GM12874 (cell line): ENCODE measurements around the gene SCGB3A1.

Experiments used
- CTCF ChIP-seq: IDR thresholded peaks from 2 replicates; pipeline ENCODE4 v1.5.1; 2011; ENCODE audit warnings: low read depth, mild to moderate bottlenecking, control low read depth, low read length, moderate library complexity; ENCODE audit not compliant: insufficient read depth

The SCGB3A1 gene

DNA sequence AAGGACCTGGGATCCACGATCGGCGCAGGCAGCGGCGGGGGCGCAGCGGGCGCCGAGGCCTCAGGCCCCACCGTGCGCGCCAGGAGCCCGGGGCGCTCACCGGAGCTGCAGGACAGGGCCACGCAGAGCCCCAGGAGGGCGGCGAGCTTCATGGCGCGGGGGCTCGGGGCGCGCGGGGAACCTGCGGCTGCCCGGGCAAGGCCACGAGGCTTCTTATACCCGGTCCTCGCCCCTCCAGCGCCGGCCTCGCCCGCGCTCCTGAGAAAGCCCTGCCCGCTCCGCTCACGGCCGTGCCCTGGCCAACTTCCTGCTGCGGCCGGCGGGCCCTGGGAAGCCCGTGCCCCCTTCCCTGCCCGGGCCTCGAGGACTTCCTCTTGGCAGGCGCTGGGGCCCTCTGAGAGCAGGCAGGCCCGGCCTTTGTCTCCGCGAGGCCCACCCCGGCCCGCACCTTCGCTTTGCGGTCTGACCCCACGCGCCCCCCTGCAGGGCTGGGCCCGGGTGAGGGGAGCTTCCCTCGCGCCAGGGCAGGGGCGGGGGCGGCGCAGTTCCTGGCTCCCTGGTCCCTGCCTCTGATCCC lies at the start of gene SCGB3A1:
Gene SCGB3A1, minus strand, starts transcription at position 189 of the 577 bp plus-strand sequence. Its CDS starts 37 bp downstream, at position 152.
- TF ChIP-seq CTCF = no peak

- no peak for TF ChIP-seq CTCF
These were observed 49.2 kb upstream of the SCGB3A1 start for GRCh38 chr5:180640611-180640860.

DNA sequence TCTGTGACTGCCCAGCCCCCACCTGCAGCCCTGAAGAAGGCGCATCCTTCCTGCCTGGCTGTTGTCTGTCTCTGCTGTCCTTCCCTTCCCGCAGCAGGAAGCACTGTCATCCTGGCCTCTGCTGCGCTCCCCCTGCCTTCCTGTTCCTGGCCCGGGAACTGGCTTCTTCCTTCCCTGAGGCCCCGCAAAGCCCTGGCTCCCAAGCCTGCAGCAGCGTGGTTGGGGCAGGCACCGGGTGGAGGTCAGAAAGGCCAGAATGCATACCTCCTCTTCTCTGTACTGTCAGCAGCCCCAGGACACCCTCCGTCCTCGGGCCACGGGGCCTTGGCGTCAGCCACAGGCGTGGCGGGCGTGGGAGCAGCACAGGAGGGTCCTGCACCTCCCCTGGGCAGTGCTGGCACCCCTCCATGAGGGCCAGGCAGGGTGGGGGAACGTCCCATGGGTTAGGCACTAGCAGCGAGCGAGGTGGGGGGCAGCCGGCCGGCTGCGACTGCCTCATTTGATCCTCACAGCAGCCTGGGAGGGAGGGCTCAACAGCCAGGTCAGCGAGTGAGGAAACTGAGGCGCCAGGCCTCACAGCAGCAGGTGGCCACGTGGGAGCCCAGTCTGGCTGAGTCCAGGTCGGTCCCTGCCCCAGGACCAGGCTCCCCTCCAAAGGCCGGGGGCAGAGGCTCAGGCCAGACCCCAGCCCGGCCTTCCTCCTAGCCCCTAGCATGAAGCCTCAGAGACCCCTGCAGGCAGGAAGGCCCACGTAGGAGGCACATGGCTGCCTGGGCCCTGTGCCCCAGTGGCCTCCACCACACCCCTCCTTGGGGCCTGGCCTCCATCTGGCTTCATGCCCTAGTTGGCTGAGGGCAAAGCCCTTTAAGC lies 48.7 kb upstream of the SCGB3A1 start:
- no peak for TF ChIP-seq CTCF

DNA sequence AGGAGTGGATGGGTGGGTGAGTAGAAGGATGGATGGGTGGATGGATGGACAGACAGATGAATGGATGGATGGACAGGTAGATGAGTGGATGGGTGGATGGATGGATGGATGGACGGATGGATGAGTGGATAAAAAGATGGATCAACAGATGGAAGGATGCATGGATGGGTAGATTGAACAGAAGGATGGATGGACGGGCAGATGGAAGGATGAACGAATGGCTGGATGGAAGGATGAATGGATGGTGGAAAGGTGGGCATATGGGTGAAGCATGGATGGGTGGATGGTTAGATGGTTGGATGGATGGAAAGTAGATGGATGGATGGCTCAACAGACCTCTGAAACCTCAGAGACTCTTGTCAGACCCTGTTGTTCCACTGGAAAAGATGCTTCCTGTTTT lies 48.0 kb upstream of the SCGB3A1 start:
- TF ChIP-seq CTCF = no peak

DNA sequence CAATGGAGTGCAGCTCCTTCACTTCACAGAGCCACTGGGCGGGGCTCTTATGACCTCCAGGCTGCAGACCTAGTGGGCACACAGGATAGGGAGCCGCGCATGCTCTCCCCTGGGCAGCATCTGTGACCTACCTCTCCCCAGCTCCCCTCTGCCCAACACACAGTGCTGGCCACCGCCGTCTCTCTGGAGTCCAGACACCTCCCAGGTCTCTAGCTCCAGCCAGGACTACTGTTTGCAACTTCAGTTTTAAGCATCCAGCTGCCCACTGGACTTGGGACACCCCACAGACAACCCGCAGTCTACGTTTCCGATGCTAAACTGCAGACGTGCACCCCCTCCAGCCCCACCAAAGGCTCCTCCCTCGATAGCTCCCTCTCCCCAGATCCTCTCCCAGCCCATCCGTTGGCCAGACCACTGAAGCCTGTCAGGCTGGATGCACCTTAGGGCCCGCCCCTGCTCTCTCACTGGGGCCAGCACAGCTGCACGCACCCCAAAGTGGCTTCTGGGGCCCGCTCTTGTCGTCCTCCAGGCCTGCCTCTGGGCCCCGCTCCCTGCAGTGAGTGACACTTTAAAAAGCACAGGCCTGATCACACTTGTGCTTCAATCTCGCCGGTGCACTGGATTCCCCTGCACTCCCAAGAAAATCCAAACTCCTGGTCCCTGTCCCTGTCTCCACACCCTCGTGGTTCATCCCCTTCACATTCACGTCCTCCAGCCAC lies 46.8 kb upstream of the SCGB3A1 start:
- TF ChIP-seq CTCF = no peak

- TF ChIP-seq CTCF = no peak
These were observed 45.2 kb upstream of the SCGB3A1 start for GRCh38 chr5:180636403-180637075.

DNA sequence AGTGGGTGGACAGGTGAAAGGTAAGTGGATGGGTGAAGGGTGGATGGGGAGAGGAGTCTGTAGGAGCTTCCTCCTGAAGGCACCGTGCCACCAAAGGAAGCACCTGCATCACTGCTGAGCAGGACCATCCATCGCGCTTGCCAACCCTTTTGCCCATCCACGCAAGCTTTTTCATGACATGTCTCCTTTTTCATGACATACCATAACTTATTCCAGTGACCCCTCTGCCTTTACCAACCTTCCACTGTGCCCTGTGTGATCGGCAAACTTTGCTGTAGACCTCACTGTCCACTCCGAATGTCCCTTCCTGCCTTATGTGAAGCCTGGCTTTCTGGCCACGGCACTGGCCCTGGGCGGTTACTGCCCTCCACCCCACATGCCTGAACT lies 44.7 kb upstream of the SCGB3A1 start:
- TF ChIP-seq CTCF = no peak
